ENCODE results near the gene RASA2.

RASA2 gene

GRCh38 chr3:141508067-141508436 lies 21.2 kb downstream of the RASA2 start:
- Histone ChIP-seq H3K36me3 (ENCODE audit: insufficient read depth, low read length) (no peaks in the 10 kb centered on the region), H2AFZ (ENCODE audit: low read depth, low read length) (no peak overlapping the region), H3K27me3 (ENCODE audit: insufficient read depth, low read length) (no peaks in the 10 kb centered on the region), H3K4me1 (ENCODE audit: insufficient read depth, low read length) (no peaks in the 10 kb centered on the region), H3K4me3 (ENCODE audit: low read length) (no peak overlapping the region), H3K9me3 (ENCODE audit: low read length) (peaks cover 3% of the 10 kb centered on the region)

- Histone ChIP-seq H3K27me3 (ENCODE audit: insufficient read depth, low read length) (no peaks in the 10 kb centered on the region), H3K4me3 (ENCODE audit: low read length) (no peak overlapping the region), H3K36me3 (ENCODE audit: insufficient read depth, low read length) (peaks cover 11% of the 10 kb centered on the region), H2AFZ (ENCODE audit: low read depth, low read length) (no peak overlapping the region), H3K4me1 (ENCODE audit: insufficient read depth, low read length) (no peaks in the 10 kb centered on the region), H3K9me3 (ENCODE audit: low read length) (peaks cover 3% of the 10 kb centered on the region)
These were observed 24.5 kb downstream of the RASA2 start for GRCh38 chr3:141511361-141511760.

DNA sequence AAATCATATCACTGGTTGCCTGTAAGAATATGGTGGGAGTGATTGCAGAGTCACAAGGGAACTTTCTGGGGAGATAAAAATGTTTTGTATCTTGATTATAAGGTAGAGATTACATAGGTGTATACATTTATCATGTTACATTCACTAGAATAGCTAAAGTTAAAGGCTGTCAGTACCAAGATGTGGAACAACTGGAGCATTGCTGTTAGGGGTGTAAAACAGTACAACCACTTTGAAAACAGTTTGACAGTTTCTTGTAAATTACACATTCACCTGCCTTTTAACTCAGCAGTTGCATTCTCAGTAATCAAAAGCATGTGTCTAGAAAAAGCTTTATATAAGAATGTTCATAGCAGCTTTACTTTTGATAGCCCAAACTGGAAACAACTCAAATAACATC lies 27.6 kb downstream of the RASA2 start:
- Histone ChIP-seq H3K4me1 (ENCODE audit: insufficient read depth, low read length) (no peaks in the 10 kb centered on the region), H2AFZ (ENCODE audit: low read depth, low read length) (no peak overlapping the region), H3K9me3 (ENCODE audit: low read length) (peaks cover 3% of the 10 kb centered on the region), H3K4me3 (ENCODE audit: low read length) (no peak overlapping the region), H3K27me3 (ENCODE audit: insufficient read depth, low read length) (no peaks in the 10 kb centered on the region), H3K36me3 (ENCODE audit: insufficient read depth, low read length) (peaks cover 28% of the 10 kb centered on the region)

DNA sequence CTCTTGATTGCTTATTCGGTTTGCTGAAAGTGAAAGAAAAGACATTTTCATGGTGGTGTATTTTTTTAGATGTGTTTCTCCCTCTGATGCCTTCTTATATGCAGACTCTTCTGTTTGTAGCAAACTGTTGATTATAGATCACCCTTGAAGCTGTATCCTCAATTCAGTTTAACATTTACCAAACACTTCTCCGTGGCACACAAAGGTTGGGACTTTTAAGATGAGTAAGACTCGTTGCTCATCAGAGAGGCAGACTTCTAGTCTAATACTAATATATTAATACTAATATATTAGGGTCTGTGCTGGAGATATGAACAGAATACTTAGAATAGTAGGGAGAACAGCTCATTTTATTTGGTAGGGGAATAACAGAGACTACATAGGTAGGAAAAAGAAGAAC lies 32.8 kb downstream of the RASA2 start:
- no peak overlapping the region for H2AFZ ChIP-seq (ENCODE audit: low read depth, low read length)
- no peaks in the 10 kb centered on the region for H3K9me3 ChIP-seq (ENCODE audit: low read length)
- H3K36me3 ChIP-seq (ENCODE audit: insufficient read depth, low read length), result peaks cover 47% of the 10 kb centered on the region
- no peaks in the 10 kb centered on the region for H3K27me3 ChIP-seq (ENCODE audit: insufficient read depth, low read length)
- no peaks in the 10 kb centered on the region for H3K4me1 ChIP-seq (ENCODE audit: insufficient read depth, low read length)
- no peak overlapping the region for H3K4me3 ChIP-seq (ENCODE audit: low read length)

DNA sequence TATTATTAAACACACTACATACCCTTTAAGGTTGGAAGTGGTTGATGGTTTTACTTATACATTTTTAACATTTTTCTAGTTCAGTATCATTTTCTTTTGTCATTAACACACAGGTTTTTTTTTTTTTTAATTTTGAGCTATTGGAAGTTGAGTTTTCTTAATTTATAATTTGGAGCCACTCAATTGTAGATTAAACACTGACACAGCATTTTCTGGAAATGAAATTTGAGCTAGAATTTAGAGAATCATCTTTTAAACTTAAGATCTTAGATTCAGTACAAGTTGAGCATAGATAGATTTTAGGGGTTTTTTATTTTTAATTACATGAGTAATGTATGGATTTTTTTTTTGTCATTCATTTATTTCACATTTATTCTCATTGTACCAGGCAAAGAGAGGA lies 35.0 kb downstream of the RASA2 start:
- no peaks in the 10 kb centered on the region for H3K4me1 ChIP-seq (ENCODE audit: insufficient read depth, low read length)
- H3K27me3 ChIP-seq (ENCODE audit: insufficient read depth, low read length), result no peaks in the 10 kb centered on the region
- H3K36me3 ChIP-seq (ENCODE audit: insufficient read depth, low read length), result peaks cover 41% of the 10 kb centered on the region
- H2AFZ ChIP-seq (ENCODE audit: low read depth, low read length), result no peak overlapping the region
- H3K4me3 ChIP-seq (ENCODE audit: low read length), result no peak overlapping the region
- H3K9me3 ChIP-seq (ENCODE audit: low read length), result no peaks in the 10 kb centered on the region

GRCh38 chr3:141523615-141524375 lies 37.0 kb downstream of the RASA2 start:
- no peaks in the 10 kb centered on the region for H3K27me3 ChIP-seq (ENCODE audit: insufficient read depth, low read length)
- H3K4me1 ChIP-seq (ENCODE audit: insufficient read depth, low read length), result no peaks in the 10 kb centered on the region
- H2AFZ ChIP-seq (ENCODE audit: low read depth, low read length), result no peak overlapping the region
- no peak overlapping the region for H3K4me3 ChIP-seq (ENCODE audit: low read length)
- H3K36me3 ChIP-seq (ENCODE audit: insufficient read depth, low read length), result peaks cover 29% of the 10 kb centered on the region
- no peaks in the 10 kb centered on the region for H3K9me3 ChIP-seq (ENCODE audit: low read length)

GRCh38 chr3:141524988-141525387 lies 38.2 kb downstream of the RASA2 start:
- H3K4me1 ChIP-seq (ENCODE audit: insufficient read depth, low read length), result no peaks in the 10 kb centered on the region
- H3K36me3 ChIP-seq (ENCODE audit: insufficient read depth, low read length), result peaks cover 24% of the 10 kb centered on the region
- H2AFZ ChIP-seq (ENCODE audit: low read depth, low read length), result no peak overlapping the region
- no peak overlapping the region for H3K4me3 ChIP-seq (ENCODE audit: low read length)
- H3K9me3 ChIP-seq (ENCODE audit: low read length), result no peaks in the 10 kb centered on the region
- no peaks in the 10 kb centered on the region for H3K27me3 ChIP-seq (ENCODE audit: insufficient read depth, low read length)

GRCh38 chr3:141525814-141526213 lies 39.0 kb downstream of the RASA2 start:
- Histone ChIP-seq H3K9me3 (ENCODE audit: low read length) (no peaks in the 10 kb centered on the region), H3K4me3 (ENCODE audit: low read length) (no peak overlapping the region), H3K27me3 (ENCODE audit: insufficient read depth, low read length) (no peaks in the 10 kb centered on the region), H2AFZ (ENCODE audit: low read depth, low read length) (no peak overlapping the region), H3K4me1 (ENCODE audit: insufficient read depth, low read length) (no peaks in the 10 kb centered on the region), H3K36me3 (ENCODE audit: insufficient read depth, low read length) (peaks cover 20% of the 10 kb centered on the region)

GRCh38 chr3:141526709-141527108 lies 39.9 kb downstream of the RASA2 start:
- Histone ChIP-seq H2AFZ (ENCODE audit: low read depth, low read length) (no peak overlapping the region), H3K9me3 (ENCODE audit: low read length) (no peaks in the 10 kb centered on the region), H3K27me3 (ENCODE audit: insufficient read depth, low read length) (no peaks in the 10 kb centered on the region), H3K4me3 (ENCODE audit: low read length) (no peak overlapping the region), H3K36me3 (ENCODE audit: insufficient read depth, low read length) (peaks cover 18% of the 10 kb centered on the region), H3K4me1 (ENCODE audit: insufficient read depth, low read length) (no peaks in the 10 kb centered on the region)

GRCh38 chr3:141528800-141529199 lies 42.0 kb downstream of the RASA2 start:
- Histone ChIP-seq H3K4me1 (ENCODE audit: insufficient read depth, low read length) (no peaks in the 10 kb centered on the region), H3K4me3 (ENCODE audit: low read length) (no peak overlapping the region), H3K27me3 (ENCODE audit: insufficient read depth, low read length) (no peaks in the 10 kb centered on the region), H2AFZ (ENCODE audit: low read depth, low read length) (no peak overlapping the region), H3K9me3 (ENCODE audit: low read length) (no peaks in the 10 kb centered on the region), H3K36me3 (ENCODE audit: insufficient read depth, low read length) (peaks cover 13% of the 10 kb centered on the region)

GRCh38 chr3:141529256-141529655 lies 42.4 kb downstream of the RASA2 start:
- H2AFZ ChIP-seq (ENCODE audit: low read depth, low read length), result no peak overlapping the region
- no peaks in the 10 kb centered on the region for H3K4me1 ChIP-seq (ENCODE audit: insufficient read depth, low read length)
- no peak overlapping the region for H3K4me3 ChIP-seq (ENCODE audit: low read length)

DNA sequence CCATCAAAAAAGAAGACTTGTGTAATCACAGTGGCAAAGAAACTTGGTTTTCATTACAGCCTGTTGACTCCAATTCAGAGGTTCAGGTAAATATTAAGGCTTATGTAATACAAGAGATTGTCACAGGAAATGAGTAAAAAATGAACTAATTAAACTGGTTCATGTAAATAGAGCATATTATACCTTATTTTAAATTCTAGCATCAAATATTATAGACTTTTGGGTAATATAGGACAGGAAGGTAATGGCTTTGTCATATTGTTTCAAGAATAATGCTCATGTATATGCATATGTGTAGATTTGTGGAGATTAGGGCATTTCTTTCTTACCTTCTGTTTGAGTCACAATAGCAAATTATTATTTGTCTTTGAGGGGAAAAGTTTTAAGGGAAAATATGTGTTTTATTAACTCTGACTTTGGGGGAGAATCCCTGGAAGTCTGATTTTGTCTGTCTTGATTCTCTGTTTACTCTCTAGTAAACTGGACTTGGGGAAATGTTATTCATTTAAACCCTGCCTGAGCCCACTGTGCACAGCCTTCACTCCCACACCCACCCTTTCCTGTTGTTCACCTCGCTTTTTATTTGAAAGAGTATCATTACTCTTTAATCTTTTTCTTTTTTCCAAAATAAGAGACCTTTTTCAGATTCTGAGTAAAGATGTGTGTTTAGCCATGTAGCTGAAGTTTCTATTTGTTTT lies 43.0 kb downstream of the RASA2 start:
- H3K27me3 ChIP-seq (ENCODE audit: insufficient read depth, low read length), result no peaks in the 10 kb centered on the region
- no peak overlapping the region for H2AFZ ChIP-seq (ENCODE audit: low read depth, low read length)
- H3K9me3 ChIP-seq (ENCODE audit: low read length), result no peaks in the 10 kb centered on the region
- H3K36me3 ChIP-seq (ENCODE audit: insufficient read depth, low read length), result peaks cover 14% of the 10 kb centered on the region
- H3K4me1 ChIP-seq (ENCODE audit: insufficient read depth, low read length), result no peaks in the 10 kb centered on the region
- H3K4me3 ChIP-seq (ENCODE audit: low read length), result no peak overlapping the region

More at GRCh38 chr3:141529256-141529655, 42.4 kb downstream of the RASA2 start:
- Histone ChIP-seq H3K27me3 (ENCODE audit: insufficient read depth, low read length) (no peaks in the 10 kb centered on the region), H3K36me3 (ENCODE audit: insufficient read depth, low read length) (peaks cover 13% of the 10 kb centered on the region), H3K9me3 (ENCODE audit: low read length) (no peaks in the 10 kb centered on the region)

DNA sequence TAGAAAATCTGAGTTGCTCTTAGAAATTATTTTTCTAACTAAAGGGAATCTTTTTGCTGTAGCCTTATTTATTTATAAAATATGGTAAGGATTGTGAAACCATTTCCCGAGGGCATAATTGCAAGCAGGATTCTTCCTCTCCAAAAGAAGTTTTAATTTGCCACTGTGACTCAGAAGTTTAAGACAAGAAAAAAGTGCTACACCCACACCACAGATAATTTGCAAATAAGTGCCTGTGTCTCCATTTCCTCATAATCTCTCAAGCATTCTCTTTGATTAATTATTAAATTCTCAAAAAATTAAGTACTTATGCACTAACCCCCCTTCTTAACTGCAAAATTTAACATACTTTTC lies 43.6 kb downstream of the RASA2 start:
- Histone ChIP-seq H3K27me3 (ENCODE audit: insufficient read depth, low read length) (no peaks in the 10 kb centered on the region), H3K36me3 (ENCODE audit: insufficient read depth, low read length) (peaks cover 14% of the 10 kb centered on the region), H2AFZ (ENCODE audit: low read depth, low read length) (no peak overlapping the region), H3K4me1 (ENCODE audit: insufficient read depth, low read length) (no peaks in the 10 kb centered on the region), H3K4me3 (ENCODE audit: low read length) (no peak overlapping the region), H3K9me3 (ENCODE audit: low read length) (peaks cover under 1% of the 10 kb centered on the region)
